Esophagus muscularis mucosa (tissue), 4 donors: Measurements from ENCODE around the gene PDK4. TPM values are rescaled to one million over a fixed set of nuclear protein-coding genes. Genes with fewer than 3 reads are reported as not detected.

Experiments
- DNase-seq: peaks from one replicate; pipeline ENCODE4 v3.0.0-alpha.2; 2017; ENCODE audit errors: extremely low spot score
- H3K27ac ChIP-seq, 4 donors: fragments of 200-600 bp; sonication (generic); replicated peaks in 1 of 4; 1 replicate in 3 of 4; 2 replicates in 1 of 4; pipeline ENCODE4 v1.5.1; 2016 to 2019; ENCODE audit warnings: mild to moderate bottlenecking in 1 of 4
- H3K27me3 ChIP-seq, 4 donors: fragments of 200-600 bp; sonication (generic); one replicate each; pipeline versions ENCODE4 v1.5.1 to v1.6.0; 2016 to 2019
- H3K36me3 ChIP-seq, 4 donors: fragments of 200-600 bp; sonication (generic); one replicate each; pipeline ENCODE4 v1.5.1; 2016 to 2019
- H3K4me1 ChIP-seq, 4 donors: fragments of 200-600 bp; sonication (generic); one replicate each; pipeline ENCODE4 v1.5.1; 2016 to 2019
- H3K4me3 ChIP-seq, 4 donors: fragments of 200-600 bp; sonication (generic); 1 replicate in 2 of 4; 2 replicates in 2 of 4; pipeline ENCODE4 v1.5.1; 2016 to 2019; ENCODE audit warnings: mild to moderate bottlenecking in 4 of 4, moderate library complexity in 1 of 4
- H3K9me3 ChIP-seq, 4 donors: fragments of 200-600 bp; sonication (generic); 1 replicate in 3 of 4; 2 replicates in 1 of 4; pipeline ENCODE4 v1.5.1; 2016 to 2019
- EP300 ChIP-seq: sonication (generic); formaldehyde crosslinking; IDR thresholded peaks from one replicate; pipeline ENCODE4 v1.6.1; 2017; ENCODE audit warnings: antibody characterized with exemption
- POLR2A ChIP-seq: fragments of 450-650 bp; IDR thresholded peaks from one replicate; pipeline ENCODE4 v1.6.1; 2017; ENCODE audit warnings: antibody characterized with exemption, moderate library complexity, mild to moderate bottlenecking, low read depth
- POLR2AphosphoS5 ChIP-seq, 2 donors: sonication (generic); formaldehyde crosslinking; IDR thresholded peaks; one replicate each; pipeline ENCODE4 v1.6.1; 2017; ENCODE audit warnings: antibody characterized with exemption in 2 of 2
- WGBS: methylation state at CpG from one replicate; pipeline ENCODE4 v1.1.5; 2018; 5-methylcytosine and 5-hydroxymethylcytosine counted together
- intact Hi-C: fragments of 100-400 bp; cut with DNase I; formaldehyde crosslinking; loops from one replicate; pipeline ENCODE4 v1.15.1; 2023
- total RNA-seq, 4 donors: library from RNA; depleted of rRNA; stranded (reverse); fragments of >200 nt; gene quantifications; one replicate each; pipeline versions ENCODE4 v1.1.0 to v1.2.1, GENCODE V29; 2016
- TF ChIP-seq, protein P1 (sequence below), 3 experiments: fragments of 200-600 bp in 2 of 3; fragments of 450-650 bp in 1 of 3; sonication (generic) in 2 of 3; IDR thresholded peaks; one replicate each; pipeline ENCODE4 v1.5.1; 2017 to 2019; ENCODE audit warnings: antibody characterized with exemption in 3 of 3, mild to moderate bottlenecking in 2 of 3, moderate library complexity in 1 of 3

PDK4 gene
- total RNA-seq, 4 donors from 2014 or later = 165 to 1,138 (median 371) TPM

DNA sequence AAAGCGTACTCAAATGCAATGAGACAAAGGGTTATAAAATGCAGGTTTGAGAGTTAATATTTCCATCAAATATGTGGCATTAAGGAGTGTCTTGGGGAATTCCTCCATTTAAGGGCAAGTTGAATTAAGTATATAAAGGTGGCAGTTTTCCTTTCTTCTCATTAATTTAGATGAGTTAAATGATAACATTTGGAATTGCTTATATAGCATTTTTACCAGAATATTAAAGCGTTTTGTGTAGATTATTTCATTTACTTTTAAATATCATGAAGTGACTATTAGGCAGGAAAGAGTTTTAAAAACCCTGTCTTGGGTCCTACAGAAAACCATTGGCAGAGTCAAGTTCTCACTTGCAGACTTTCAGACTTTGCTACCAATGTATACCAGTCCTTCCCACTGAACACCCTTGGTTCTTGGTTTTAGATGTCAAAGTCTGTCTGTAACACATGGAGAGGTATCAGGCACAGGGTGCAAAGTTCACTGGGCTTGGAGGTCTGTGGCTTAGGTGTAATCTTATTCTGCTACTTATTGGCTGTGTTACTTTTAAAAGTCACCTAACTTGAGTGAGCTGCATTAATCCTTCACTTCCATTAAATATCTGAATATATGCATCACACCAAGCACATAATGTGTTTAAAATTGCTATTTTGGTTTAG lies 59.5 kb downstream of the PDK4 start:
- H3K36me3 ChIP-seq = no peaks in the 10 kb centered on the region
- no peaks in the 10 kb centered on the region for H3K27me3 ChIP-seq
- H3K4me3 ChIP-seq = no peak overlapping the region
- TF ChIP-seq EP300 = no peak
- no peak for TF ChIP-seq POLR2AphosphoS5 (IDR thresholded peaks at IDR 0.05)
- TF ChIP-seq POLR2A = no peak
- TF ChIP-seq, protein P1, sequence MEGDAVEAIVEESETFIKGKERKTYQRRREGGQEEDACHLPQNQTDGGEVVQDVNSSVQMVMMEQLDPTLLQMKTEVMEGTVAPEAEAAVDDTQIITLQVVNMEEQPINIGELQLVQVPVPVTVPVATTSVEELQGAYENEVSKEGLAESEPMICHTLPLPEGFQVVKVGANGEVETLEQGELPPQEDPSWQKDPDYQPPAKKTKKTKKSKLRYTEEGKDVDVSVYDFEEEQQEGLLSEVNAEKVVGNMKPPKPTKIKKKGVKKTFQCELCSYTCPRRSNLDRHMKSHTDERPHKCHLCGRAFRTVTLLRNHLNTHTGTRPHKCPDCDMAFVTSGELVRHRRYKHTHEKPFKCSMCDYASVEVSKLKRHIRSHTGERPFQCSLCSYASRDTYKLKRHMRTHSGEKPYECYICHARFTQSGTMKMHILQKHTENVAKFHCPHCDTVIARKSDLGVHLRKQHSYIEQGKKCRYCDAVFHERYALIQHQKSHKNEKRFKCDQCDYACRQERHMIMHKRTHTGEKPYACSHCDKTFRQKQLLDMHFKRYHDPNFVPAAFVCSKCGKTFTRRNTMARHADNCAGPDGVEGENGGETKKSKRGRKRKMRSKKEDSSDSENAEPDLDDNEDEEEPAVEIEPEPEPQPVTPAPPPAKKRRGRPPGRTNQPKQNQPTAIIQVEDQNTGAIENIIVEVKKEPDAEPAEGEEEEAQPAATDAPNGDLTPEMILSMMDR (IDR thresholded peaks at IDR 0.05) = no peak
- no peaks in the 10 kb centered on the region for H3K9me3 ChIP-seq
- intact Hi-C loops = no loop called here
- no peaks in the 10 kb centered on the region for H3K4me1 ChIP-seq
- WGBS = 88% methylated on average over 2 of the region's 2 CpGs
- DNase-seq = no peak
- no peak overlapping the region for H3K27ac ChIP-seq

DNA sequence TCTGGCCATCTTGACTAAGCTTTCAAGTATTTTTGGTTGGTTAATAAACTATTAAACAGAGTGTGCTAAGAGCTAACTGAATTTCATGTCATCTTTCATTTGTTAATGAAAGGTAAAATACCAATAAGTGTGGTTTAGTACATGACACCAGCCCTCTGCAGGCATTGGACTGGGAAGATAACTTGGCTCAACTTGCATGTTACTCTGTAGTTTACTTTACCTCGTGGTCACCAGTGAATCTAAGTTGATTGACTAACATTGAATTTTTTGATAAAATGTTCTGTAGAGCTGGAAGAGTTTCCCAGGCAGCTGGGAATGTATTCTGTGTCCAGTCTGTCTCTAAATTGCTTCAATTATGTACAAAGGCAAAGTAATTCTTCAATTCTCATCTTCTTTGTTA lies 60.7 kb downstream of the PDK4 start:
- no peak for TF ChIP-seq EP300
- no peak for TF ChIP-seq POLR2A
- TF ChIP-seq, protein P1 (IDR thresholded peaks at IDR 0.05) = no peak
- TF ChIP-seq POLR2AphosphoS5 (IDR thresholded peaks at IDR 0.05) = no peak
- intact Hi-C loops = no loop called here
- no peak overlapping the region for H3K27ac ChIP-seq
- H3K4me3 ChIP-seq = no peak overlapping the region
- H3K4me1 ChIP-seq = no peaks in the 10 kb centered on the region
- H3K9me3 ChIP-seq = no peaks in the 10 kb centered on the region
- no peak for DNase-seq
- H3K36me3 ChIP-seq = no peaks in the 10 kb centered on the region
- WGBS = 18% methylated on average over 1 of the region's 1 CpG
- no peaks in the 10 kb centered on the region for H3K27me3 ChIP-seq

DNA sequence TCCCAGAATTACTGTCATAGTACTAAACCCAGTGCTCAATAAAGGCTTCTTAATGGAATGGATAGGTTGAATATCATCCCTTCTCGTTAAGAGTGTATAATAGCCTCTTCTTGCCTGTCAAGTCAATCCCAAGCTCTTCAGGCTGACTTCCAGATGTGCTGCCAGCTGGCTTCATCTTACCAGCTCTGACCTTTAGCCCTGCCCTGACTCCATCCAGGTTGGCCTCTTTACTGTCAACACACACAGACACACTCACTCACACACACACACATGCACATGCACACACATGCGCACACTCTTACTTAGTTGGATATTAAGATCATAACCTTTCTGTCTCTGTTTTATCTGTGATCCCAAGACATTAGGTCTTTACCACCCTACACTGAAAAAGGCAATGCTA lies 61.5 kb downstream of the PDK4 start:
- intact Hi-C loops = no loop called here
- no peaks in the 10 kb centered on the region for H3K27me3 ChIP-seq
- DNase-seq = no peak
- no peak overlapping the region for H3K4me3 ChIP-seq
- no peak for TF ChIP-seq POLR2A
- no peak for TF ChIP-seq POLR2AphosphoS5 (IDR thresholded peaks at IDR 0.05)
- no peak for TF ChIP-seq EP300
- TF ChIP-seq, protein P1 (IDR thresholded peaks at IDR 0.05) = no peak
- no peaks in the 10 kb centered on the region for H3K36me3 ChIP-seq
- no peaks in the 10 kb centered on the region for H3K9me3 ChIP-seq
- WGBS = 74% methylated on average over 2 of the region's 2 CpGs
- no peaks in the 10 kb centered on the region for H3K4me1 ChIP-seq
- no peak overlapping the region for H3K27ac ChIP-seq

Other genes with a start within 250 kb of the PDK4 start
- gene PON3, start 200.1 kb downstream of the PDK4 start, total RNA-seq = 1 to 10 TPM in 1 of 4 donors, under 1 TPM in 2, not detected in 1; 0.50 to 1.2 (median 0.63) TPM
- gene PON2, start 161.5 kb downstream of the PDK4 start, total RNA-seq = 10 to 100 TPM; 48.2 to 67.3 (median 55.4) TPM
- under 1 TPM in 2 of 4 donors, not detected in 2; under 0.01 to 0.32 TPM for gene ASB4, start 110.6 kb downstream of the PDK4 start, total RNA-seq
- gene DYNC1I1, start 176.0 kb upstream of the PDK4 start, total RNA-seq = 10 to 100 TPM in 3 of 4 donors, 1 to 10 TPM in 1; 8.7 to 16.4 (median 12.3) TPM